H9 (cell line): ENCODE measurements around the gene LHX4. TPM values are rescaled to one million over a fixed set of nuclear protein-coding genes. Genes with fewer than 3 reads are reported as not detected.

Source experiments
- DNase-seq: peaks from one replicate; pipeline ENCODE4 v3.0.0-alpha.2; 2017
- H2AFZ ChIP-seq: one replicate; pipeline ENCODE4 v1.6.1; 2013; ENCODE audit warnings: mild to moderate bottlenecking, low read length, control low read depth, moderate library complexity
- H2AK5ac ChIP-seq: 2 replicates; pipeline ENCODE4 v1.6.1; 2013; ENCODE audit warnings: low read length, control low read depth, mixed read lengths; ENCODE audit not compliant: insufficient read length
- H2BK120ac ChIP-seq: one replicate; pipeline ENCODE4 v1.6.1; 2013; ENCODE audit warnings: low read depth, mild to moderate bottlenecking, low read length, control low read depth, inconsistent platforms; ENCODE audit not compliant: poor library complexity, severe bottlenecking
- H2BK12ac ChIP-seq: 2 replicates; pipeline ENCODE4 v1.6.1; 2013; ENCODE audit warnings: low read length, control low read depth, mixed read lengths, low read depth; ENCODE audit not compliant: insufficient read length
- H2BK15ac ChIP-seq: 2 replicates; pipeline ENCODE4 v1.6.1; 2013; ENCODE audit warnings: low read depth, low read length, control low read depth
- H2BK20ac ChIP-seq: one replicate; pipeline ENCODE4 v1.6.1; 2013; ENCODE audit warnings: low read depth, mild to moderate bottlenecking, low read length, control low read depth, inconsistent platforms; ENCODE audit not compliant: poor library complexity, severe bottlenecking
- H2BK5ac ChIP-seq: 2 replicates; pipeline ENCODE4 v1.6.1; 2013; ENCODE audit warnings: low read length, control low read depth, mixed read lengths; ENCODE audit not compliant: insufficient read length
- H3K14ac ChIP-seq: 2 replicates; pipeline ENCODE4 v1.6.1; 2013; ENCODE audit warnings: low read length, control low read depth; ENCODE audit not compliant: insufficient read depth
- H3K18ac ChIP-seq: 2 replicates; pipeline ENCODE4 v1.6.1; 2013; ENCODE audit warnings: low read depth, mild to moderate bottlenecking, mixed read lengths, low read length, control low read depth; ENCODE audit not compliant: insufficient read length
- H3K23ac ChIP-seq: 2 replicates; pipeline ENCODE4 v1.6.1; 2013; ENCODE audit warnings: low read length, control low read depth, mixed read lengths, low read depth; ENCODE audit not compliant: insufficient read length
- H3K23me2 ChIP-seq: 2 replicates; pipeline ENCODE4 v1.6.1; 2013; ENCODE audit warnings: low read depth, mild to moderate bottlenecking, mixed read lengths, low read length, control low read depth; ENCODE audit not compliant: insufficient read length, poor library complexity, severe bottlenecking
- H3K27ac ChIP-seq: 2 replicates; pipeline ENCODE4 v1.5.1; 2013; ENCODE audit warnings: low read length, control low read depth, mixed read lengths, low read depth; ENCODE audit not compliant: insufficient read length
- H3K27me3 ChIP-seq: 2 replicates; pipeline ENCODE4 v1.6.1; 2013; ENCODE audit warnings: low read length, control low read depth, inconsistent platforms; ENCODE audit not compliant: insufficient read depth
- H3K4ac ChIP-seq: 2 replicates; pipeline ENCODE4 v1.6.1; 2013; ENCODE audit warnings: low read depth, mild to moderate bottlenecking, control low read depth, inconsistent platforms, low read length, moderate library complexity
- H3K4me1 ChIP-seq: 2 replicates; pipeline ENCODE4 v1.6.1; 2013; ENCODE audit warnings: low read length, control low read depth, inconsistent platforms; ENCODE audit not compliant: insufficient read depth
- H3K4me2 ChIP-seq: 2 replicates; pipeline ENCODE4 v1.6.1; 2013; ENCODE audit warnings: low read length, control low read depth, mixed read lengths; ENCODE audit not compliant: insufficient read length, insufficient read depth
- H3K56ac ChIP-seq: 2 replicates; pipeline ENCODE4 v1.6.1; 2013; ENCODE audit warnings: low read depth, mild to moderate bottlenecking, mixed read lengths, low read length, control low read depth; ENCODE audit not compliant: insufficient read length
- H3K79me1 ChIP-seq: 2 replicates; pipeline ENCODE4 v1.6.1; 2013; ENCODE audit warnings: low read depth, mild to moderate bottlenecking, moderate library complexity, low read length, control low read depth, inconsistent platforms; ENCODE audit not compliant: insufficient read depth, poor library complexity, severe bottlenecking
- H3K79me2 ChIP-seq: 2 replicates; pipeline ENCODE4 v1.6.1; 2013; ENCODE audit warnings: low read length, control low read depth, inconsistent platforms; ENCODE audit not compliant: insufficient read depth
- H3K9ac ChIP-seq: 2 replicates; pipeline ENCODE4 v1.6.1; 2013; ENCODE audit warnings: low read length, control low read depth, mixed read lengths; ENCODE audit not compliant: insufficient read length; ENCODE audit errors: extremely low read depth
- H3K9me3 ChIP-seq: one replicate; pipeline ENCODE4 v1.6.1; 2013; ENCODE audit warnings: low read depth, low read length, inconsistent platforms; ENCODE audit not compliant: control insufficient read depth
- H3T11ph ChIP-seq: one replicate; pipeline ENCODE4 v1.6.1; 2013; ENCODE audit warnings: mild to moderate bottlenecking, low read length, control low read depth, inconsistent platforms
- H4K20me1 ChIP-seq: one replicate; pipeline ENCODE4 v1.6.1; 2013; ENCODE audit not compliant: control insufficient read depth, insufficient read length, insufficient read depth
- H4K5ac ChIP-seq: 2 replicates; pipeline ENCODE4 v1.6.1; 2013; ENCODE audit warnings: low read depth, mild to moderate bottlenecking, mixed read lengths, low read length, control low read depth; ENCODE audit not compliant: insufficient read length
- H4K8ac ChIP-seq: replicated peaks from 2 replicates; pipeline ENCODE4 v1.6.1; 2013; ENCODE audit warnings: low read length, control low read depth, mixed read lengths, low read depth; ENCODE audit not compliant: insufficient read length
- H4K91ac ChIP-seq: 2 replicates; pipeline ENCODE4 v1.6.1; 2013; ENCODE audit warnings: low read depth, mild to moderate bottlenecking, moderate library complexity, mixed read lengths, low read length, control low read depth; ENCODE audit not compliant: insufficient read length
- H3K27ac Mint-ChIP-seq, 3 experiments: 2 replicates in 2 of 3; 3 replicates in 1 of 3; pipeline ENCODE4 v1.8.0; 2020 to 2021; ENCODE audit warnings: mixed read lengths in 3 of 3, mild to moderate bottlenecking in 1 of 3, moderate library complexity in 1 of 3
- H3K27me3 Mint-ChIP-seq: 2 replicates; pipeline ENCODE4 v1.8.0; 2021; ENCODE audit warnings: low read depth, mild to moderate bottlenecking, moderate library complexity, mixed read lengths
- H3K36me3 Mint-ChIP-seq, 3 experiments: 2 replicates in 2 of 3; 3 replicates in 1 of 3; pipeline ENCODE4 v1.8.0; 2020 to 2021; ENCODE audit warnings: low read depth in 3 of 3, mixed read lengths in 3 of 3; ENCODE audit not compliant: insufficient read depth in 1 of 3
- H3K4me1 Mint-ChIP-seq, 2 experiments: 2 replicates each; pipeline ENCODE4 v1.8.0; 2020; ENCODE audit warnings: mixed read lengths in 2 of 2
- H3K4me3 Mint-ChIP-seq, 2 experiments: 2 replicates in 1 of 2; 3 replicates in 1 of 2; pipeline ENCODE4 v1.8.0; 2020 to 2021; ENCODE audit warnings: mild to moderate bottlenecking in 2 of 2, mixed read lengths in 2 of 2, moderate library complexity in 1 of 2
- H3K9me3 Mint-ChIP-seq, 2 experiments: 2 replicates in 1 of 2; 3 replicates in 1 of 2; pipeline ENCODE4 v1.8.0; 2020; ENCODE audit warnings: mild to moderate bottlenecking in 2 of 2, mixed read lengths in 2 of 2, moderate library complexity in 1 of 2
- CTCF ChIP-seq: fragments of 200-600 bp; sonication (generic); conservative IDR thresholded peaks from 3 replicates; pipeline ENCODE4 v1.8.0; 2021; ENCODE audit warnings: antibody characterized with exemption, mild to moderate bottlenecking
- WGBS: extraction: QIAGEN DNeasy Blood & Tissue Kit; methylation state at CpG from one replicate; pipeline ENCODE4 v1.1.7; 2013; ENCODE audit warnings: missing lambda C conversion rate, low lambda C conversion rate, mixed read lengths; ENCODE audit not compliant: insufficient read length; ENCODE audit errors: extremely low coverage; 5-methylcytosine and 5-hydroxymethylcytosine counted together
- total RNA-seq: library from RNA; stranded (reverse); gene quantifications from 2 replicates; pipeline ENCODE4 v1.2.1, GENCODE V29; 2021

Gene LHX4
- total RNA-seq, 1 experiment from 2014 or later = 1.9 TPM

GRCh38 chr1:180182643-180183311 lies 47.3 kb upstream of the LHX4 start:
- Histone ChIP-seq H4K91ac (no peak overlapping the region), H3K18ac (no peak overlapping the region), H3K4me1 (no peaks in the 10 kb centered on the region), H4K8ac (no peak overlapping the region), H3K14ac (no peak overlapping the region), H3K79me2 (no peaks in the 10 kb centered on the region), H2BK12ac (no peak overlapping the region), H3K79me1 (no peaks in the 10 kb centered on the region), H3K4ac (no peak overlapping the region), H3K9ac (no peak overlapping the region), H3T11ph (no peak overlapping the region), H3K27me3 (no peaks in the 10 kb centered on the region), H2AK5ac (no peak overlapping the region), H3K9me3 (no peaks in the 10 kb centered on the region), H2BK120ac (no peak overlapping the region), H2AFZ (no peak overlapping the region), H3K23me2 (no peaks in the 10 kb centered on the region), H3K27ac (no peak overlapping the region), H4K20me1 (no peaks in the 10 kb centered on the region), H2BK15ac (no peak overlapping the region), H3K56ac (no peak overlapping the region), H2BK20ac (no peak overlapping the region), H2BK5ac (no peak overlapping the region), H4K5ac (no peak overlapping the region), H3K23ac (no peak overlapping the region), H3K4me2 (no peak overlapping the region)
- Mint-ChIP-seq H3K9me3 (no peaks in the 10 kb centered on the region), H3K4me1 (peaks cover 0 to 6% of the 10 kb centered on the region in 2 experiments; a peak in 2 of 4 replicates), H3K27me3 (no peaks in the 10 kb centered on the region), H3K27ac (peak overlapping the region in 2 of 3 experiments; percentile 80 to 91; a peak in 3 of 7 replicates), H3K36me3 (peaks cover 8 to 22% (median 21%) of the 10 kb centered on the region in 3 experiments), H3K4me3 (no peak overlapping the region)
- no CpG with 5 or more reads among the region's 22 CpGs for WGBS
- no peak for DNase-seq
- no peak for TF ChIP-seq CTCF
